GM18499 (cell line): Measurements from ENCODE around the gene LIFR.

Experiments used
- ATAC-seq: cut with Tn5 transposase; IDR thresholded peaks from one replicate; pipeline ENCODE4 v1.9.1; 2021; ENCODE audit warnings: moderate number of reproducible peaks; ENCODE audit not compliant: insufficient read depth, unreplicated experiment

LIFR gene

GRCh38 chr5:38551030-38552017, 5.1 kb downstream of the LIFR start:
- no peak for ATAC-seq

DNA sequence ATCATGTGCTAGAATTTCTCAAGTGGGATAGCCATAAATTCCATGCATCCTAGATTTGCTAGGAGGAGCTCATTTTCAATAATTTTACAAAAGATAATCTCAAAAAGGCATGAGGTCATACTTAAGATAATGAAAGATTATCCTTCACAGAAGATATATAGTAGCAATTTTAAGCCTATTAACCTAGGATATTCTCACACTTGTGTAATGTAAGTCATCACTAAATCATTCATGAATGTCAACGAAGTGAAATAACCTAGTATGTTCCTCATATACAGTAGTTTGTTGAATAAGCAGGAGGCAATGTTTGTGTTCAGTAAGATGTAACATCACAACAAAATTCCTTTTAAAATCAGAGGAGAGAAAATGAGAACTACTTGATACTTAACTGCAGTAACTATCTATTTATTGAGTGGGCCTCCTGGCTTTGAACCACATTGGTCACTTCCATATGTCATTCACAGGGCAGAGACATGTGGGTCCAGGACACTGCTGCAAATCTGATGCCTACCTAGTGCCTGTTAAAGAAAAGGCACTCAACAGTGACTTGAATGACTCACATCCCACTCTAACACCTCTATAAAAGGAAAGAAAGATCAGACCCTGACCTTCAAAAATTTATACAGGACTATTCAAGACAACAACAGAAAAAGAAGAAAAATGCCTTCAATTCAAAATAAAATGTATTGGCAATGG, 8.2 kb downstream of the LIFR start:
- ATAC-seq: no peak

- no peak for ATAC-seq
Observed at GRCh38 chr5:38547257-38547656, 9.2 kb downstream of the LIFR start.

- no peak for ATAC-seq
Observed at GRCh38 chr5:38546691-38547146, 9.7 kb downstream of the LIFR start.

DNA sequence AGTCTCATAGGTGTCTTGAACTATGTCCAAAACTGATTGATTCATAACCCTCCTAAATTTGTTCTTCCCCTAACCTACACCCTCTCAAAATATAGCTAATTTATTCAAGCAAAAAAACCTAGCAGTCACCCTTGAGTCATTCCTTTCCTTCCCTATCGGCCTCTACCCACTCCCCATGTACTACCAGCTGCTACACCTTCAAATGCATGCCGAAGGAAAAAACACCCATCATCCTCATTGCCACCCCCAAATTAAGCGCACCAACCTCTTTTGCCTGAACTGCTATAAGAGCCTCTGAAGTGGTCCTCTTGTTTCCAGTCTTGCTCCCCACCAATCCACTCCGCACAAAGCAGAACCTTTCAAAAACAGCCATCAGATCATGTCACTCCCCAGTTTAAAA, 12.6 kb downstream of the LIFR start:
- ATAC-seq: no peak

DNA sequence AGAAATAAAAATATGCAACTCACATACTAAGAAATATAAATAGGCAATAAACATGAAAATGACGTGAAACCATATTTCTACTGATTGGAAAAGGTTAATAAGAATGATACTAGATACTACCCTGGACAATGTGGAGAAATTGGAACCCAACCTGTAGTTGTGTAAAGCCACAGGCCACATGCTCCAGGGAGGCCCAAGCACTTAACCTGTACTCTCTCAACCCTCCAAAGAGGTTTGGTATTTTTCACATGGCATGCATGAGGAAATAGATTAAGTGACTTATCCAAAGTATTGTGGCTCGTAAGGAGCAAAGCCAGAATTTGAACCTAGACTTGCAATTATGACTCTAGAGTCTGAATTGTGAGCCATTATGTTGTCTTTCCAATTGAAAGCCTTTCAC, 13.4 kb downstream of the LIFR start:
- ATAC-seq: no peak

DNA sequence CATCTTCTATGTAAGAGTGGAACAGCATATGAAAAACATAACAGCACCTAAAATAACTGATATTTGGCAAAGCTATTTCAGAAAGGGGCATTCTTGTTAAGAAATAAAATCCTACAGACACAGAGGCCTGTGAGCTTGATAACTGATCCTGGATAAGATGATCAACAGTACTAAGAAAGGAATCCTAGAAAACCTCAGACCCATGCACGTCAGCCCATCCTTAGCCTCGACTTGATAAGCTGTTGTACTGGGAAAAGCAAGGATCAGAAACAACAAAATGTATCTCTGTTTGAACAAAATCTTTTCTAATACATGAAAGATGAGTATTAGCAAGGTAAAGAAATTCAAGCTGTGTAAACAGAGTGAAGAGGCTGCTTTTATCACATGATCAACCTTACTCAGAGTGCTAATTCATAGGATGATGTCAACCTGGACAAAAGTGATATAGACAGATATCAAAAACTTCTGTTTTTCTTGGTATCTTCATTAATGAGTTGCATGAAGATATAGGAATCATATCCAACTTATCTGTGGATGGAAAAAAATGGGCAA, 15.2 kb downstream of the LIFR start:
- ATAC-seq: no peak

DNA sequence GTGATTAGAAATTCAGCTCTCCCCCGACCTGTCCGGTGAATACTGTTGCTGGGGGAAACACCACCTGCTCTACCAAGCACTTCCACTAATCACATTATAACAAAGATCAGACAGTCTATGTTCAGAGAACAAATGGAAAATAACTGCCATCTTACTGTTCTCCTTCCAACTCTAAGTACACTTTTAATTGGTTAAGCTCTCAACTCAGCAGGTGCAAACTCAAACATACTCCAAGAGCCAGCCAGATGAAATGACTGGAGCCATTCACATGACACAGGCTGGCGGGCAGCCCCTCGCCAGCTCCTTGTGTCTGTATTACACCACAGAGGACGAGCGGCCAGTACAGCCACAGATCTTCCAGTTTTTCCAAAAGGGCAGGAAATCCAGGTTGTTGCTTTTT, 16.1 kb downstream of the LIFR start:
- no peak for ATAC-seq

GRCh38 chr5:38538161-38538560, 18.3 kb downstream of the LIFR start:
- ATAC-seq: no peak

- no peak for ATAC-seq
Observed at GRCh38 chr5:38537505-38537904, 18.9 kb downstream of the LIFR start.

DNA sequence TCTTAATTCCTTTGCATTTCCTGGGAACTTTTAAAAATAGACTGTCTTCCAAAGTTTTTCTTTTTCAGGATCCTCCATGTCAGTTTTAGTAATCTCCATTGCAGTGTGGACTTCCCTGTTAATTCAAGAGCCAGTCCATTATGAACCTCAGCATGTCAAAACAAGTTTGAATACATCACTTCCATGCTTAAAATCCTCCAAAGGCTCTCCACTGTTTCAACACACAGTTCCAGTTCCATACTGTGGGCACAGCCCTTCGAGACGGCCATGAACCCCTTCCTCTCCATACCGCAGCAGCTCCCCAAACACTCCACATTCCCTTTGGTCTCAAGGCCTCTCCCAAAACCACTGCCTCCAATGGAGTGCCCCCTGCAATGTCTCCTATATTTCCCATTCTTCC, 19.5 kb downstream of the LIFR start:
- no peak for ATAC-seq

GRCh38 chr5:38535845-38536244, 20.6 kb downstream of the LIFR start:
- ATAC-seq: no peak

- ATAC-seq: no peak
Observed at GRCh38 chr5:38535248-38535750, 21.1 kb downstream of the LIFR start.

- ATAC-seq: no peak
Observed at GRCh38 chr5:38534156-38534453, 22.3 kb downstream of the LIFR start.

GRCh38 chr5:38533286-38534155, 22.9 kb downstream of the LIFR start:
- ATAC-seq: no peak

GRCh38 chr5:38532165-38532669, 24.2 kb downstream of the LIFR start:
- no peak for ATAC-seq

GRCh38 chr5:38531518-38531917, 24.9 kb downstream of the LIFR start:
- no peak for ATAC-seq

DNA sequence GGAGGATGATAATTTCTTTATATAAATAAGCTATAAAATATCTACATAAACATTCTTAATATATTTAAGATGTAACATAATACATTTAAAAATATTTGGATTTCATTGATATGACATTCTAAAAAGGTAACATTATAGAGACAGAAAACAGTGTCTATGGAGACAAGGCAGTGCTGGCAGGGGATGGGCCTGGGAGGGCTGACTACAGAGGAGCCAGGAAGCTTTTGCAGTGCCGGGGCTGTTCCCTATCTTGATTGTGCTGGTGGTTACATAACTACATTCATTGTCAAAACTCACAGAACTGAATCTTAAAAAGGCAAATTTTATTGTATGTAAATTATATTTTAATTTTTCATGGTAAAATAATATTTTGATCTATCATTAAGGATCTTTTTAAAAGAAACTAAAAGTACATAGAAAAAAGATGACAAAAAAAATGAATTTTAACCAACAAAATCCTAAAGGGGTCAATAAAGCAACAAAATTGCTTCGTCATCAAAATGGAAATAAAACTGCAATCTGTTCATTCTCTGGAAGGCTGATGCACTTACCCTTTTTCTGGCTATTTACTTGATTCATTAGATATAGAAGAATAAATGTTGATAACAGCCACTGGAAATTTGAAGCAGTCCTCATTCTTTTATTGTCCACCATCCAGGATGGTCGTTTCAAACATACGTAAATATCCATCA, 26.3 kb downstream of the LIFR start:
- no peak for ATAC-seq

GRCh38 chr5:38528162-38528703, 28.2 kb downstream of the LIFR start:
- no peak for ATAC-seq
